Ascending aorta (tissue), 2 donors: ENCODE results near the gene ZC3H12D. TPM values are rescaled to one million over a fixed set of nuclear protein-coding genes. Genes with fewer than 3 reads are reported as not detected.
A peak's percentile ranks its signal among the peaks of the same experiment; 100 is the strongest.

Experiments
- DNase-seq, 2 donors: peaks; one replicate each; pipeline ENCODE4 v3.0.0-alpha.2; 2019; ENCODE audit warnings: low spot score in 2 of 2
- H3K27ac ChIP-seq, 2 donors: fragments of 200-600 bp; sonication (generic); one replicate each; pipeline ENCODE4 v1.5.1; 2016 to 2017; ENCODE audit warnings: mild to moderate bottlenecking in 1 of 2
- H3K27me3 ChIP-seq: fragments of 200-600 bp; sonication (generic); one replicate; pipeline ENCODE4 v1.5.1; 2017
- H3K36me3 ChIP-seq, 2 donors: fragments of 200-600 bp; sonication (generic); one replicate each; pipeline ENCODE4 v1.5.1; 2016
- H3K4me1 ChIP-seq, 2 donors: fragments of 200-600 bp; sonication (generic); one replicate each; pipeline ENCODE4 v1.5.1; 2016 to 2017; ENCODE audit warnings: mild to moderate bottlenecking in 1 of 2
- H3K4me3 ChIP-seq, 2 donors: fragments of 200-600 bp; sonication (generic); one replicate each; pipeline ENCODE4 v1.5.1; 2016 to 2017; ENCODE audit warnings: mild to moderate bottlenecking in 1 of 2
- H3K9me3 ChIP-seq, 2 donors: fragments of 200-600 bp; sonication (generic); one replicate each; pipeline ENCODE4 v1.5.1; 2016
- CTCF ChIP-seq, 3 experiments: fragments of 200-600 bp in 2 of 3; fragments of 450-650 bp in 1 of 3; sonication (generic) in 2 of 3; IDR thresholded peaks; one replicate each; pipeline ENCODE4 v1.5.1; 2016 to 2019; ENCODE audit warnings: antibody characterized with exemption in 3 of 3, mild to moderate bottlenecking in 1 of 3, moderate library complexity in 1 of 3
- intact Hi-C: fragments of 100-400 bp; cut with DNase I; formaldehyde crosslinking; loops from one replicate; pipeline ENCODE4 v1.15.1; 2023
- total RNA-seq: library from RNA; depleted of rRNA; stranded (reverse); fragments of >200 nt; gene quantifications from one replicate; pipeline ENCODE4 v1.1.0, GENCODE V29; 2016

ZC3H12D gene
- total RNA-seq, 1 donor from 2014 or later = 1.5 TPM

GRCh38 chr6:149455031-149455732 is 29.6 kb downstream of the ZC3H12D start:
- TF ChIP-seq CTCF (IDR thresholded peaks at IDR 0.05) = no peak
- DNase-seq = no peak
- H3K27me3 ChIP-seq = no peaks in the 10 kb centered on the region
- no peak overlapping the region for H3K4me3 ChIP-seq
- H3K4me1 ChIP-seq = peaks cover 20 to 23% of the 10 kb centered on the region in 2 donors
- no peaks in the 10 kb centered on the region for H3K9me3 ChIP-seq
- intact Hi-C loops = no loop called here
- peak overlapping the region; percentile 74 to 76 for H3K27ac ChIP-seq
- no peaks in the 10 kb centered on the region for H3K36me3 ChIP-seq

- Histone ChIP-seq H3K27ac (peak overlapping the region; percentile 74 to 76), H3K9me3 (no peaks in the 10 kb centered on the region), H3K4me1 (peaks cover 20 to 23% of the 10 kb centered on the region in 2 donors), H3K36me3 (no peaks in the 10 kb centered on the region), H3K27me3 (no peaks in the 10 kb centered on the region), H3K4me3 (peak overlapping the region in 1 of 2 donors; percentile 21)
- no peak for TF ChIP-seq CTCF (IDR thresholded peaks at IDR 0.05)
- intact Hi-C loops = no loop called here
- peak; percentile 83 to 96 for DNase-seq
Observed at GRCh38 chr6:149454346-149454848, 30.4 kb downstream of the ZC3H12D start.

- TF ChIP-seq CTCF (IDR thresholded peaks at IDR 0.05) = no peak
- Histone ChIP-seq H3K4me1 (peaks cover 20 to 23% of the 10 kb centered on the region in 2 donors), H3K36me3 (no peaks in the 10 kb centered on the region), H3K9me3 (no peaks in the 10 kb centered on the region), H3K27me3 (no peaks in the 10 kb centered on the region), H3K27ac (peak overlapping the region; percentile 74 to 76), H3K4me3 (peak overlapping the region in 1 of 2 donors; percentile 21)
- DNase-seq = peak in 1 of 2 donors; percentile 62
- intact Hi-C loops = no loop called here
Observed at GRCh38 chr6:149453597-149454345, 31.0 kb downstream of the ZC3H12D start.

GRCh38 chr6:149452037-149452939 is 32.5 kb downstream of the ZC3H12D start:
- TF ChIP-seq CTCF (IDR thresholded peaks at IDR 0.05) = no peak
- intact Hi-C loops = no loop called here
- H3K4me3 ChIP-seq = no peak overlapping the region

GRCh38 chr6:149451376-149452036 is 33.3 kb downstream of the ZC3H12D start:
- H3K27ac ChIP-seq = no peak overlapping the region

More at GRCh38 chr6:149452037-149452939, 32.5 kb downstream of the ZC3H12D start:
- Histone ChIP-seq H3K4me1 (peaks cover 20 to 23% of the 10 kb centered on the region in 2 donors), H3K36me3 (no peaks in the 10 kb centered on the region), H3K9me3 (no peaks in the 10 kb centered on the region), H3K27me3 (no peaks in the 10 kb centered on the region), H3K27ac (no peak overlapping the region)
- DNase-seq = no peak

More at GRCh38 chr6:149451376-149452036, 33.3 kb downstream of the ZC3H12D start:
- intact Hi-C loops = no loop called here
- Histone ChIP-seq H3K36me3 (no peaks in the 10 kb centered on the region), H3K4me1 (peaks cover 20 to 23% of the 10 kb centered on the region in 2 donors), H3K4me3 (peak overlapping the region; percentile 52 to 68), H3K27me3 (no peaks in the 10 kb centered on the region), H3K9me3 (no peaks in the 10 kb centered on the region)
- peak in 1 of 2 donors; percentile 65 for DNase-seq
- TF ChIP-seq CTCF (IDR thresholded peaks at IDR 0.05) = no peak
